ENCODE measurements around the gene RNF138. TPM values are rescaled to one million over a fixed set of nuclear protein-coding genes. Genes with fewer than 3 reads are reported as not detected.
"Not testable (repeated sequence)": the region's sequence is repeated elsewhere in the genome, so short reads cannot be mapped to it uniquely, and the experiment has no call there.

Gene RNF138
- polyA plus RNA-seq, 3 donors from 2014 or later = 33.3 to 42.8 (median 38.2) TPM

DNA sequence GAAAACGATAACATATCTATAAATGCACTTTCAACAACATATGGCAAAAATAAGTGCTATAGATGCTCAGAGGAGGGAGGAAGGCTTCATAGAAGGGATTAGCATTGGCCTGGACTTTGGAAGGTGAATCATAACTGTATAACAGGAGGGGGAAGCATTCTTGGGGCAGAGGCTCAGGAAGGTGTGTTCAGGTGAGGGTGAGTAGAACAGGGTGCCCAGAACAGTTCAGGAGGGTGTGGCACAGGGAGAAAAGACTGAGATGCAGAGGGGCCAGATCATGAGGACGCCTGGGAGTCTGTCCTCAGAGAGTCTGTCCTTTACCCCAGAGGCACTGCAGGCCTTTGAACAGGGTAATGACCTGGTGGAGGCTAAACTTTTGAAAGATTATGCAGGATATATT, 68.9 kb downstream of the RNF138 start:
- H3K36me3 Mint-ChIP-seq = no peaks in the 10 kb centered on the region
- peaks cover 0 to 3% (median 0%) of the 10 kb centered on the region in 3 donors for H3K27me3 Mint-ChIP-seq (ENCODE audit: low read depth in 3 of 3)
- H3K27ac Mint-ChIP-seq = no peak overlapping the region
- H3K9me3 Mint-ChIP-seq = no peaks in the 10 kb centered on the region
- no peak for DNase-seq
- no peak overlapping the region for H3K4me3 Mint-ChIP-seq
- H3K4me1 Mint-ChIP-seq = peaks cover 8 to 9% of the 10 kb centered on the region in 2 donors

DNA sequence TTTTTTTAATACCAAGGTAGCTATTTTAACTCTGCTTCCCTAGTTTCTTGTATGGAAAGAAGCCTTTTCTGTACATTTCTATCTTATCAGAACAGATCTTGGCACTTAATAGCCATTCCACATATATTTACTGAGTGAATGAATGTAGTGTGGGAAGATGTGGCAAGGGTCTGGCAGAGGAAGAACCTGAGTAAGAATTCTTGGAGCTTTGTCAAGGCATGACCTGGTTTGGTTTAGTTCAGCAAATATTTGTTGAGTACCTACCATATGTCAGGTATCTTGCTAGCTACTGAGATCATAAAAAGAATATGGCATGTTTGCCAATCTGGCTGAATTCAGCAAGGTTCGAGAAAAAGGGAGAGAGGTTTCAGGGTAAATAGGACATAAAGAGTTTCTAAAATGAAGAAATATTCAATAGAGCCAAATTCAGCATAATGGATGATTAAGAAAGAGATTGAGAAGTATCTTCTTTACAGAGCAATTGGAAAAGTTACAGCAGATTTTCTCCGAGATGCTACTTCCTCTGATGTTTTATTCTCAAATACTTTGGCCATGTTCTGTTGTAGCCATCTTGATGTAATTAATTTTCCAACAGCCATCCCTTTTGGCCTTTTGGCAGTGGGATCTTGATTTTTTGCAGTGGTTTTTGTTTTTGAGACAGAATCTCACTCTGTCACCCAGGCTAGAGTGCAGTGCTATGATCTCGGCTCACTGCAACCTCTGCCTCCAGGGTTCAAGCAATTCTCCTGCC, 76.5 kb downstream of the RNF138 start:
- Mint-ChIP-seq H3K36me3 (no peaks in the 10 kb centered on the region), H3K4me1 (no peaks in the 10 kb centered on the region), H3K27me3 (ENCODE audit: low read depth in 3 of 3) (peaks cover 0 to 5% (median 4%) of the 10 kb centered on the region in 3 donors), H3K27ac (no peak overlapping the region), H3K4me3 (no peak overlapping the region), H3K9me3 (no peaks in the 10 kb centered on the region)
- DNase-seq = no peak

DNA sequence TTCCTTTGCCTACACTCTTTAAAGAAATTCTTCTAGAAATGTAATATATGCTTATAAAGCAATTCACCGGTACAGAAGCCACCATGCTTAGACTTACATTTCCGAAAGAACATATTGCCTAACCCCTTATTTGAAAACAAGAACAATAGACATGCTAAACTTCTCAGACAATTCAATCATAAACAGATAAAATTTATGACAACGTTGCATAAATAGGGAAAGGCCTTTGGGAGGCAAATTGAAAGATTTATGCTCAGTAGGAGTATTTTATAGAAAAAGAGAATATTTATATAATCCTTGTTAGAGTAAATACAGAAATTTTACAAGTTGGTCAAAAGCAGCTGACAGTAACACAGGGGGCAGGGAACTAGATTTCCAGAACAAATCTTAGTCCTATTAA, 82.0 kb downstream of the RNF138 start:
- H3K4me1 Mint-ChIP-seq = no peaks in the 10 kb centered on the region
- H3K9me3 Mint-ChIP-seq = no peaks in the 10 kb centered on the region
- H3K4me3 Mint-ChIP-seq = no peak overlapping the region
- DNase-seq = no peak
- no peaks in the 10 kb centered on the region for H3K36me3 Mint-ChIP-seq
- peaks cover 0 to 6% (median 4%) of the 10 kb centered on the region in 3 donors for H3K27me3 Mint-ChIP-seq (ENCODE audit: low read depth in 3 of 3)
- no peak overlapping the region for H3K27ac Mint-ChIP-seq

DNA sequence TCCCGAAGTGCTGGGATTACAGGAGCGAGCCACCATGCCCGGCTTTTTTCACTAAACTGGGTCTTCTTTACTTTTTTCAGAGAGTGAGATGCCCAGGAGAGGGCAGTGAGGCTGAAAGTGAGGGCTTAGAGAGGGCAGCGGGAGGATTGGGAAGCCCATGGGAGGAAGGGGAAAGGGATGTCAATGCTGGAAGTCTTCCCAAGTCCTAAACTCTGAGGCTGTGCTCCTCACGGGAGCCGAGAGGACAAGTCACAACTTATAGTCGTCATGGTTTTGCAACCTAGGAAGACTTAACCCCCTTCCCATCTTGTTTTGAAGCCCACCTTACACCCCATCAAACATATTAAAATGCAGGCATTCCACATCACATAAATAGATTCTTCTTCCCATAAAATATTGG, 83.0 kb downstream of the RNF138 start:
- no peak for DNase-seq
- H3K4me1 Mint-ChIP-seq = no peaks in the 10 kb centered on the region
- H3K36me3 Mint-ChIP-seq = no peaks in the 10 kb centered on the region
- peaks cover 0 to 6% (median 4%) of the 10 kb centered on the region in 3 donors for H3K27me3 Mint-ChIP-seq (ENCODE audit: low read depth in 3 of 3)
- H3K27ac Mint-ChIP-seq = no peak overlapping the region
- no peak overlapping the region for H3K4me3 Mint-ChIP-seq
- no peaks in the 10 kb centered on the region for H3K9me3 Mint-ChIP-seq

DNA sequence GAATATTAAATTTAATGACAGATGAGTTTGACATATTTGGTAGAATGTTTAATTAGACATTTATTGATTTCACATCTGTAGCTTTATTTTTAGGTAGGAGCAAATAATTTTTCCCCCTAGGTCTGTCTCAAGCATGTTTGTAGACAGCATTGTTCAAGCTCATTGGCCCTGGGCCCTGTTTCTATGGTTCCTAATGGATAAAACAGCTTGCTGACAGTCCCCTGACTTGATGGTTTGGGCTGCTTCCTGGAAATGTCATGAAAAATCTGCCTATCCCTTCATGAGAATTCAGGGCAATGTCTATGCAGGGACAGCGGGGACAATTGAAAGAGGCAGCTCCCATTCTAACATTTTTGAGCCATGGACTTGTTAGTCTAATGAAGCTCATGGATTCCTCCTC, 83.6 kb downstream of the RNF138 start:
- H3K27ac Mint-ChIP-seq = no peak overlapping the region
- no peak for DNase-seq
- no peaks in the 10 kb centered on the region for H3K4me1 Mint-ChIP-seq
- H3K4me3 Mint-ChIP-seq = no peak overlapping the region
- H3K27me3 Mint-ChIP-seq (ENCODE audit: low read depth in 3 of 3) = peaks cover 0 to 6% (median 4%) of the 10 kb centered on the region in 3 donors
- H3K9me3 Mint-ChIP-seq = no peaks in the 10 kb centered on the region
- no peaks in the 10 kb centered on the region for H3K36me3 Mint-ChIP-seq

DNA sequence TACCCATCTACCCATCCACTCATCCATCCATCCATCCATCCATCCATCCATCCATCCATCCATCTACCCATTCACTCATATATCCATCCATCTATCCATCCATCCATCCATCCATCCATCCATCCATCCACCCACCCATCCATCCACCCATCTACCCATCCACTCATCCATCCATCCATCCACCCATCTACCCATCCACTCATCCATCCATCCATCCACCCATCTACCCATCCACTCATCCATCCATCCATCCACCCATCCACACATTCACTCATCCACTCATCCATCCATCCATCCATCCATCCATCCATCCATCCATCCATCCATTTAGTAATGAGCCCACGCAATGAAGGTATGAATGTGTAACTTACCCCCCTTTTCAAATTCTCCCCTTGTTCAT, 85.1 kb downstream of the RNF138 start:
- H3K4me1 Mint-ChIP-seq; H3K9me3 Mint-ChIP-seq; H3K4me3 Mint-ChIP-seq; H3K27me3 Mint-ChIP-seq (ENCODE audit: low read depth in 3 of 3); H3K36me3 Mint-ChIP-seq; DNase-seq; H3K27ac Mint-ChIP-seq: not testable (repeated sequence)

DNA sequence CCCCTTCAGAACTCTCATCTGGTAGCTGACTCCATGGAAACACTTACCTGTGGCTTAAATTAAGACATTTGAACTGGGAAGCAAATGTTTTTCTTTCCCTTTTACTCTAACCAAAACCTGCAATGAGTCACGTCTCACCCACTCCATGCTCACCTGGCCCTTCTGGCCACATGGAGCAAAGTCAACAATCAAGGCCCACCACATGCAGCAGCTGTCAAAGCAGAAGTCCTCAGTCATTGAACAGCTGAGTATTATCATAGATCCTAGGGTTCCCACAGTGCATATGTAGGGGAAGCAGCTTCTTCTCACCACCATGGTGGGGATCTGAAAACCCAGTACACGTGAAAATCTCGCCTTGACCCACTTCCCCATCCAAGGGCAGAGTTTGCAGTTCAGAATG, 85.9 kb downstream of the RNF138 start:
- Mint-ChIP-seq H3K9me3 (no peaks in the 10 kb centered on the region), H3K4me1 (no peaks in the 10 kb centered on the region), H3K36me3 (no peaks in the 10 kb centered on the region), H3K27me3 (ENCODE audit: low read depth in 3 of 3) (peaks cover 0 to 8% (median 4%) of the 10 kb centered on the region in 3 donors), H3K27ac (no peak overlapping the region), H3K4me3 (no peak overlapping the region)
- DNase-seq = no peak

Other genes with a start within 250 kb of the RNF138 start
- 10 to 100 TPM; 15.3 to 24.5 (median 16.2) TPM for gene TRAPPC8, start 148.7 kb upstream of the RNF138 start, polyA plus RNA-seq
- 100 to 1,000 TPM in 2 of 3 donors, 10 to 100 TPM in 1; 73.0 to 132 (median 122) TPM for gene RNF125, start 73.0 kb upstream of the RNF138 start, polyA plus RNA-seq
- not detected for gene MEP1B, start 98.2 kb downstream of the RNF138 start, polyA plus RNA-seq

All from immature natural killer cell (primary cell).